NCI-H1092 (cell line): ENCODE measurements around the gene PRAMEF20.
"Not testable (repeated sequence)": the region's sequence is repeated elsewhere in the genome, so short reads cannot be mapped to it uniquely, and the experiment has no call there.

ENCODE experiments used
- DNase-seq: peaks from one replicate; lab custom pipeline; 2025; lab: John Stamatoyannopoulos, UW

The PRAMEF20 gene

DNA sequence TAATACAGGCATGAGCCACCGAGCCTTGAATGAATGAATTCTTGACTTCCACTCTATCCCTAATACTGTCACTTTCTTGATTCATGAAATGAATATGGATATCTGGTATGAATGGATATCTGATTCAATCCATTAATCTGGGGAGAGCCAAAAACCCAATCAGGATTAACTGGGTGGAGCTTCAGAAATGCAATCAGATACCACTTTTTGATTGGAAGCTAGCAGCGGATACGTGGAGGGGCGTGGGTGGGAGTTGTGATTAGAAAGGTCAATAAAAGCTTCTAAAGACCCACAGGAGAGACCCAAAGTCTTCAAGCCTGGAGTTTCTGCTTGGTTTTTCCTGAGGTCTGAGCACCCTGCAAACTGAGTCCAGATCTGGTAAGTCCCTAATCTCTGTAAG, at the start of gene PRAMEF20:
Gene PRAMEF20 (plus strand): TSS at position 301 of the 400 bp plus-strand sequence. CDS start 5,905 bp downstream, outside the sequence.
- not testable (repeated sequence) for DNase-seq

GRCh38 chr1:13362364-13362763, 47.9 kb upstream of the PRAMEF20 start:
- DNase-seq = not testable (repeated sequence)

GRCh38 chr1:13364928-13365327, 45.3 kb upstream of the PRAMEF20 start:
- DNase-seq = not testable (repeated sequence)

- not testable (repeated sequence) for DNase-seq
Measured at GRCh38 chr1:13366536-13366935, 43.7 kb upstream of the PRAMEF20 start.

DNA sequence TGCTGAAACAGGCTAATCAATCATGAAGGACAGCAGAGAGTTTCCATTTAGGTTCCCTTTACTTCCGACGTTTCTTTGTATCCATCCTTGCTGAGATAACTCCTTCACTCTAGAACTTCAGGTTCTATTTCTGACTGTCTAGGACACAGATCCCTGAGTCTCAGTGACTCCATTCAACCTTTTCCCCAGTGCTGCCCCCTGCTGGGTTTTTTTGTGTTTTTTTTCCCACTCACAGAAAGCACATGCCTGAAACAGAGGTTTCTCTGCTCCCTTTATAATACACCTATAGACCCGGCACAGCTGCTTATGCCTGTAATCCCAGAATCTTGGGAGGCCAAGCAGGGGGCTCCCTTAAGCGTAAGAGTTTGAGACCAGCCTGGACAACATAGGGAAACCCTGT, 41.7 kb upstream of the PRAMEF20 start:
- DNase-seq = not testable (repeated sequence)

- not testable (repeated sequence) for DNase-seq
Measured at GRCh38 chr1:13378983-13379382, 31.3 kb upstream of the PRAMEF20 start.

DNA sequence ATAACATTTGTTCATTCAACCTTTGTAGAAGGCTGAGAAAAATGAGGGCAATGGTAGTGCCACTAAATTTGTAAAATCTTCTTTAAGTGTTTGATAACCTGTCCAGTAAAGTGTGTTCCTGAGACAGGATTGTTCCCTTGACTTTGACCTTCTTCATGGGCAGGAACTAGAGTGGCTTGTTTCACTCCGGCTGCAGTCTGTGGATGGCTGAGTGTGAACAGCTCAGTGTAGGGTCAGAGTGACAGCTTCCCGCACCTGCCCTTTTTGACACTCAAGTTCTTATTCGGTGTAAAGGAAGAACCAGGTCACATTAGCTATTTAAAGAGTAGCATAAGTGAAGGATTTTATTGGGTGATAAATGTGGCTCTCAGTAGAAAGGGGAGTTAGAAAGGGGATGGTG, 29.9 kb upstream of the PRAMEF20 start:
- DNase-seq = not testable (repeated sequence)

- DNase-seq = not testable (repeated sequence)
Measured at GRCh38 chr1:13389332-13389731, 20.9 kb upstream of the PRAMEF20 start, which contains the start of gene PRAMEF17. Gene PRAMEF17 (plus strand): TSS chr1:13389632. CDS start chr1:13389658, 26 bp downstream.

DNA sequence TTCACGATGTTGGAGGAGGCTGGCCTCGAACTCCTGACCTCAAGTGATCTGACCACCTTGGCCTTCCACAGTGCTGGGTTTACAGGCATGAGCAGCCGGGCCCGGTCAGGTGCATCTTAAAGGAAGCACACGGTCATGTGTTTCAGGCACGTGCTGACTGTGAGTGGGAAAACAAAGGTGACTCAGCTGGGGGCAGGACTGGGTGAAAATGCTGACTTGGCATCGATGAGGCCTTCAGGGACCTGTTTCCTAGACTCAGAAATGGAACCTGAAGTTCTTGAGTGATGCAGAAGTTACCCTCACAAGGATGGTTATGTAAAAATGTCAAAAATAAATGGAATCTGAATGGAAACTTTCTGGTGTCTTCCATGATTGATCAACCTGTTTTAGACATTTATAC, 17.2 kb upstream of the PRAMEF20 start:
- DNase-seq = not testable (repeated sequence)

- not testable (repeated sequence) for DNase-seq
Measured at GRCh38 chr1:13394761-13395160, 15.5 kb upstream of the PRAMEF20 start.

DNA sequence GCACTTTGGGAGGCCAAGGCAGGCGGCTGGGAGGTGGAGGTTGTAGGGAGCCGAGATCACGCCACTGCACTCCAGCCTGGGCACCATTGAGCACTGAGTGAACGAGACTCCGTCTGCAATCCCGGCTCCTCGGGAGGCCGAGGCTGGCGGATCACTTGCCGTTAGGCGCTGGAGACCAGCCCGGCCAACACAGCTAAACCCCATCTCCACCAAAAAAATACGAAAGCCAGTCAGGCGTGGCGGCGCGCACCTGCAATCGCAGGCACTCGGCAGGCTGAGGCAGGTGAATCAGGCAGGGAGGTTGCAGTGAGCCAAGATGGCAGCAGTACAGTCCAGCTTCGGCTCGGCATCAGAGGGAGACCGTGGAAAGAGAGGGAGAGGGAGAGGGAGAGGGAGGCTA, 14.9 kb upstream of the PRAMEF20 start:
- DNase-seq = not testable (repeated sequence)

- DNase-seq = no peak
Measured at GRCh38 chr1:13407811-13408210, 2.4 kb upstream of the PRAMEF20 start.

DNA sequence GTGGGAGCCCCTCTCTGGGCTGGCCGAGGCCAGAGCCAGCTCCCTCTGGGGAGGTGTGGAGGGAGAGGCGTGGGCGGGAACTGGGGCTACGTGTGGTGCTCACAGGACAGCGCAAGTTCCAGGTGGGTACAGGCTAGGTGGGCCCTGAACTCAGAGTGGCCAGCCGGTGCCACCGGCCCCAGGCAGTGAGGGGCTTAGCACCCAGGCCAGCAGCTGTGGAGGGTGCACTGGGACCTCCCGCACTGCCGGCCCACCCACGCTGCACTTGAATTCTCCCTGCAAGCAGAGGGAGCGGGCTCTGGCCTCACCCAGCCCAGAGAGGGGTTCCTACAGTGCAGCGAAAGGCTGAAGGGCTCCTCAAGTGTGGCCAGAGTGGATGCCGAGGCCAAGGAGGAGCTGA, 20.2 kb downstream of the PRAMEF20 start:
- no peak for DNase-seq

GRCh38 chr1:13432251-13432650, 22.0 kb downstream of the PRAMEF20 start:
- no peak for DNase-seq

GRCh38 chr1:13433694-13434358, 23.6 kb downstream of the PRAMEF20 start:
- not testable (repeated sequence) for DNase-seq

- DNase-seq = no peak
Measured at GRCh38 chr1:13435458-13435857, 25.2 kb downstream of the PRAMEF20 start.

DNA sequence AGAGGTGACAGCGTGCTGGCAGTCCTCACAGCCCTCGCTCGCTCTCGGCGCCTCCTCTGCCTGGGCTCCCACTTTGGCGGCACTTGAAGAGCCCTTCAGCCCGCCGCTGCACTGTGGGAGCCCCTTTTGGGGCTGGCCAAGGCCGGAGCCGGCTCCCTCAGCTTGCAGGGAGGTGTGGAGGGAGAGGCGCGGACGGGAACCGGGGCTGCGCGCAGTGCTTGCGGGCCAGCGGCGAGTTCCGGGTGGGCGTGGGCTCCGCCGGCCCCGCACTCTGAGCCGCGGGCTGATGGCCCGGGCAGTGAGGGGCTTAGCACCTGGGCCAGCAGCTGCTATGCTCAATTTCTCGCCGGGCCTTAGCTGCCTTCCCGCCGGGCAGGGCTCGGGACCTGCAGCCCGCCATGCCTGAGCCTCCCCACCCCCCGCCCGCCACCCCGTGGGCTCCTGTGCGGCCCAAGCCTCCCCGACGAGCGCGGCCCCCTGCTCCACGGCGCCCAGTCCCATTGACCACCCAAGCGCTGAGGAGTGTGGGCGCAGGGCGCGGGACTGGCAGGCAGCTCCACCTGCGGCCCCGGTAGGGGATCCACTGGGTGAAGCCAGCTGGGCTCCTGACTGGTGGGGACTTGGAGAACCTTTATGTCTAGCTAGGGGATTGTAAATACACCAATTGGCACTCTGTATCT, 29.0 kb downstream of the PRAMEF20 start:
- DNase-seq = not testable (repeated sequence)

DNA sequence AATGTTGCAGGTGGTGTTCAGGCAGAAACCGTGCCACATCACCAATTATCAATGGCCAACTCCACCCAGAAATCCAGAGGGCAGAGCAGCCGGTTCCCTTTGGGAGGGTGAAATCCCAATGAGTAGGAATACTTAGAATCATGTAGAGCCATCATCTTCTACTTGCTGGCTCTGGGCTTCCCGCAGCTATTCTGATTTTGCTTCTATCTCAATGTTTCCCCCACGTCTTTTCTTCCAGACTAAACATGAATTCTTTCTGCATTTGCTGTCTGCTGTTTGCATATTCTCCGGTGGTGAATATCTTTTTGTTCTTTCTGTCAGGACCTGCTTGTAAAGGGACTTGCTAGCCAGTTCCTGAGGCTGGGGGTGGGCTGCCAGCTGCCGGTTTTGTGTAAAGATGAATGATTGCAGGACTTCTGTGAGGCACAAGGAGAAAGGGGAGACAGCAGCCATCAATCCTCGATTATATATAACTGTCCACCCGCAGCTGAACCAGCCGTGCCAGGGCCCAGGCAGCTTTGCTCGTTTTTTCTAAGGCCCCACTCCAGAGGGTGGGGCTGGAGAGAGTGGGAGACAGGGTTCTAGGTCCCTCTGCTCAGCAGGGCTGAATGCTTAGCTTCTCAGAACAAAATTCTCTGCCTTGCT, 33.2 kb downstream of the PRAMEF20 start:
- no peak for DNase-seq

- no peak for DNase-seq
Measured at GRCh38 chr1:13450204-13450603, 40.0 kb downstream of the PRAMEF20 start.

DNA sequence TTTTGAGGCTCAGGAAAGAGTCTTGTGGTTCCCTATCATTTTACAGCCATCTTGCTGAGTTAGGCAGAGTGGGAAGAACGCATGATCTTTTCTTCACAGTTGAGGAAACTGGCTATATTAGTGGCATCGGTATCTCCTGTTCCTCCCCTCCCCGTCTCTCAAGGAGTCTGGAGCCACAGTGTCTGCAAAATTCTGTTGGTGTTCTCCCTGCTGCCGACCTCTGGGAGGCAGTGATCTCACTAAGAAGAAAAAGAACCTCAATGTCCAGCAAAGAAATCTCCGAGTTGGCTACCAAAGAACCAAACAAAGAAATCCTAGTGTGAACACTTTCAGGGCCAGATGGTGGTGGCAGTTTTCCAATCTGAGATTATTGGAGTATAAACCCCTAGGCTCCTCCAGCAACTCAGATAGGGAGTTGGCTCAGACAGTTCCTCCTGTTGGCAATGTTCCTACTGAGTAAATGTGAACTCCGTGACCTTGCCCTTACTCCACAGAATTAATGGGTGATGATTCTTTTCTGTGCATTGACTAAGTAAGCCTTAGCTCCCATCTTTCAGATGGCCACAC, 41.2 kb downstream of the PRAMEF20 start:
- no peak for DNase-seq

- DNase-seq = no peak
Measured at GRCh38 chr1:13456904-13457532, 46.8 kb downstream of the PRAMEF20 start.

GRCh38 chr1:13461977-13462376, 51.7 kb downstream of the PRAMEF20 start:
- no peak for DNase-seq
